ENCODE measurements around the gene EVA1B. TPM values are rescaled to one million over a fixed set of nuclear protein-coding genes. Genes with fewer than 3 reads are reported as not detected.

EVA1B gene
- polyA plus RNA-seq, 2 of the 4 experiments (the other 2 are of a cell fraction) = 2.9 to 8.5 TPM

GRCh38 chr1:36328713-36329112 lies 5.3 kb upstream of the EVA1B start:
- DNase-seq (ENCODE audit: low read depth in 1 of 2, low spot score in 1 of 2) (no peak), FAIRE-seq (no peak), ATAC-seq (no peak)
- 75% methylated on average over 6 of the region's 6 CpGs for WGBS (ENCODE audit: missing lambda C conversion rate)
- TF ChIP-seq E2F6 (IDR thresholded peaks at IDR 0.05; ENCODE audit: borderline replicate concordance, low read depth) = no peak
- no peak for TF ChIP-seq USF2 (IDR thresholded peaks at IDR 0.05)
- no peak for TF ChIP-seq EP300 (IDR thresholded peaks at IDR 0.05)
- TF ChIP-seq FOSB (CRISPR knock-in tag; IDR thresholded peaks at IDR 0.05) = no peak
- no peak for TF ChIP-seq KDM5A (IDR thresholded peaks at IDR 0.05)
- Histone ChIP-seq H3K4me3 (no peak overlapping the region), H3K4me2 (no peak overlapping the region), H3K9me3 (no peaks in the 10 kb centered on the region), H3K4me1 (peaks cover 8% of the 10 kb centered on the region; the same call in 2 of the 3 replicates), H3K27ac (no peak overlapping the region)
- ChIA-PET CTCF (interaction anchor here (1.1 kb wide), 1 partner anchor 23 kb away, joined by 3 read pairs; no protein-coding TSS in a partner anchor), POLR2A (no interaction called here)

- FAIRE-seq (no peak), ATAC-seq (no peak), DNase-seq (ENCODE audit: low read depth in 1 of 2, low spot score in 1 of 2) (no peak)
- ChIA-PET POLR2A (no interaction called here), CTCF (interaction anchor here (1.1 kb wide), 1 partner anchor 23 kb away, joined by 3 read pairs; no protein-coding TSS in a partner anchor)
- H3K4me2 ChIP-seq = no peak overlapping the region
- H3K27ac ChIP-seq = no peak overlapping the region
- no peak overlapping the region for H3K4me3 ChIP-seq
- 65% methylated on average over 5 of the region's 6 CpGs for WGBS (ENCODE audit: missing lambda C conversion rate)
- H3K9me3 ChIP-seq = no peaks in the 10 kb centered on the region
- TF ChIP-seq PBX3 (IDR thresholded peaks at IDR 0.05) (no peak), NR3C1 (IDR thresholded peaks at IDR 0.05) (no peak), SREBF2 (IDR thresholded peaks at IDR 0.05) (no peak), BCL3 (IDR thresholded peaks at IDR 0.05) (no peak)
- peaks cover 8% of the 10 kb centered on the region; the same call in 2 of the 3 replicates for H3K4me1 ChIP-seq
Measured at GRCh38 chr1:36328088-36328480, 4.6 kb upstream of the EVA1B start.

- Histone ChIP-seq H3K9me3 (no peaks in the 10 kb centered on the region), H3K4me3 (no peak overlapping the region), H3K27ac (no peak overlapping the region), H3K4me2 (no peak overlapping the region), H3K4me1 (peaks cover 11% of the 10 kb centered on the region; the same call in 2 of the 3 replicates)
- FAIRE-seq (no peak), ATAC-seq (no peak), DNase-seq (ENCODE audit: low read depth in 1 of 2, low spot score in 1 of 2) (no peak)
- TF ChIP-seq RARB (CRISPR knock-in tag; IDR thresholded peaks at IDR 0.05) (no peak), NPAS2 (CRISPR knock-in tag; IDR thresholded peaks at IDR 0.05; ENCODE audit: borderline replicate concordance) (no peak), JUNB (IDR thresholded peaks at IDR 0.05) (no peak), NR3C1 (IDR thresholded peaks at IDR 0.05) (no peak), E2F6 (IDR thresholded peaks at IDR 0.05; ENCODE audit: borderline replicate concordance, low read depth) (no peak), SREBF2 (IDR thresholded peaks at IDR 0.05) (no peak), KDM1A (IDR thresholded peaks at IDR 0.05; ENCODE audit: low read depth) (no peak), HOXB5 (CRISPR knock-in tag; IDR thresholded peaks at IDR 0.05) (no peak), MAZ (IDR thresholded peaks at IDR 0.05; ENCODE audit: borderline replicate concordance, low read depth, low read length) (no peak), CHD4 (IDR thresholded peaks at IDR 0.05; ENCODE audit: borderline replicate concordance) (no peak), HOXA7 (CRISPR knock-in tag; IDR thresholded peaks at IDR 0.05) (no peak), TP53 (CRISPR knock-in tag; IDR thresholded peaks at IDR 0.05) (no peak), FOSB (CRISPR knock-in tag; IDR thresholded peaks at IDR 0.05) (no peak), NFE2L2 (conservative IDR thresholded peaks at IDR 0.05; ENCODE audit: low read length) (no peak), CBX2 (IDR thresholded peaks at IDR 0.05; ENCODE audit: borderline replicate concordance, low read depth) (no peak), ZNF302 (CRISPR knock-in tag; IDR thresholded peaks at IDR 0.05) (no peak), MAX (IDR thresholded peaks at IDR 0.05) (no peak), RCOR1 (IDR thresholded peaks at IDR 0.05; ENCODE audit: low read depth, low read length) (no peak), ESRRA (IDR thresholded peaks at IDR 0.05; ENCODE audit: borderline replicate concordance, low read length) (no peak), JUN (IDR thresholded peaks at IDR 0.05) (no peak)
- POLR2A ChIA-PET = no interaction called here
- CTCF ChIA-PET = interaction anchor here (1.1 to 5.0 kb wide), 2 partner anchors 15 to 24 kb away, joined by 3 to 33 read pairs; no protein-coding TSS in a partner anchor
- WGBS (ENCODE audit: missing lambda C conversion rate) = 98% methylated on average over 6 of the region's 9 CpGs
Measured at GRCh38 chr1:36327421-36328087, 4.1 kb upstream of the EVA1B start.
